Frontal cortex (tissue), 4 donors: ENCODE data around the gene IL17RA. TPM values are rescaled to one million over a fixed set of nuclear protein-coding genes. Genes with fewer than 3 reads are reported as not detected.
"Not testable (repeated sequence)": the region's sequence is repeated elsewhere in the genome, so short reads cannot be mapped to it uniquely, and the experiment has no call there.

ENCODE experiments used
- DNase-seq, 2 donors: peaks; one replicate each; pipeline ENCODE4 v3.0.0; 2012; ENCODE audit warnings: low spot score in 2 of 2
- FAIRE-seq: peaks from 2 replicates; lab custom pipeline; 2012; peaks lifted over from hg19 to GRCh38; lab: Jason Lieb, UNC
- total RNA-seq: library from RNA; depleted of rRNA; stranded (reverse); fragments of >200 nt; gene quantifications from one replicate; pipeline ENCODE4 v1.2.3, GENCODE V29; 2014
- donor health status: control.
- donor health status: control.
- donor health status: control.

Gene IL17RA
- total RNA-seq, 1 donor from 2014 or later, result 2.0 TPM

DNA sequence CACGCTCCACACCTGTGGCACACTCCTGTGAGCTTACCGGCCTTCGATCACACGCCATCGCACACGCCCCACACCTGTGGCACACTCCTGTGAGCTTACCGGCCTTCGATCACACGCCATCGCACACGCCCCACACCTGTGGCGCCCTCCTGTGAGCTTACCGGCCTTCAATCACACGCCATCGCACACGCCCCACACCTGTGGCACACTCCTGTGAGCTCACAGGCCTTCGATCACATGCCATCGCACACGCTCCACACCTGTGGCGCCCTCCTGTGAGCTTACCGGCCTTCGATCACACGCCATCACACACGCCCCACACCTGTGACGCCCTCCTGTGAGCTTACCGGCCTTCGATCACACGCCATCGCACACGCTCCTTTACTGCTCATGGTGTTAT lies 62.7 kb downstream of the IL17RA start:
- not testable (repeated sequence) for FAIRE-seq, DNase-seq

DNA sequence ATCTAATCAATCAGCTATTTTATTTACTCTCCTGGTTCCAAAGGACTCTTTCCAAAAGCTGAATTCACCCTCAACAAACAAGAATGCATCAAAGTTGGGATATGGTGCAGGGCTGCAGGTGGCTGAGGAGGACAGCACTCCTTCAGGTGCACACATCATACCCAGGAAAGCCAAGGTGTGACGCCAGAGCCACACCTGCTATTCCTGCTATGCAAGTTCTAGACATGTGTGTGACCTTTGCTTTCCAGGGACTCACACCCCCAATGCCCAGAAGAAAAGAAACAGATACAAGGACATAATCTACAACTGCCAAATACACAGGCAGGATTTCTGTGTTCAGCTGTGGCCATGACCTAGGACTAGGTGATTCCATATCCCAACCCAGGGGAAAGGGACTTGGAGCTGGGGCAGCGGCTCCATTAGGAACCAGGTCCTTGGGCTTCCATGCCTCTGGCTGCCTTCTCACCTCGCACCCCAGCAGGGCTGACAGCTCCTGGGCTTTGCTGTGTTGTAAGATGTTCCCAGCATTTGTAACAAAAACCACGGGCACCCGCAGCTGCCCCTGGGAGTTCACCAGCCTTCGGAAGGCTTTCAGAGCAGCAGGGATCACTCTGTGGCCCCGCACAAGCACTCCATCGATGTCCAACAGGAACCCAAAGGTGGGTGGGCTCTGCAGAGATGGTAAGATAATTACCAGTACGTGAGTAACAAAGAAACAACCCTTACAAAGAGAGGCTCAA lies 64.4 kb downstream of the IL17RA start:
- FAIRE-seq (no peak), DNase-seq (no peak)

- FAIRE-seq (no peak), DNase-seq (no peak)
These were observed 67.5 kb downstream of the IL17RA start for GRCh38 chr22:17152340-17152739.

- no peak for FAIRE-seq
- no peak for DNase-seq
These were observed 68.2 kb downstream of the IL17RA start for GRCh38 chr22:17152971-17153370.

DNA sequence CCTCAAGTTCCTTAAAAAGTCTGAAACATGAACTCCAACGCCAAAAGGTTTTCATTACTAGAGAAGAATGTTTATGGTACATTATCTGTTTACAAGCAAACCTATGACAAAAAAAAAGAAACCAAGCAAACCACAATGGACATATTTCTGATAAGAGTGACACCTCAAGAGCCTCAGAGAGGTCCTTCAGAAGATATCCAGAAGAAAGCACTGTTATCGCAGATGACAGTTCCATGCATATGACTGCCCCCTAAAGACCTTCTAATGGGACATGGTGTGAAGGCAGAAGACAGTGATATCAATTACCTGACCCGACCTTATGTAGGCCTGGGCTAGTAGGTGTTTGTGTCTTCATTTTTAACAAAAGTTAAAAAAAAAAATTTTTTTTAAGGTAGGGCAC lies 71.1 kb downstream of the IL17RA start:
- no peak for DNase-seq
- FAIRE-seq, result no peak

- FAIRE-seq, result no peak
- no peak for DNase-seq
These were observed 72.9 kb downstream of the IL17RA start for GRCh38 chr22:17157714-17158113.

DNA sequence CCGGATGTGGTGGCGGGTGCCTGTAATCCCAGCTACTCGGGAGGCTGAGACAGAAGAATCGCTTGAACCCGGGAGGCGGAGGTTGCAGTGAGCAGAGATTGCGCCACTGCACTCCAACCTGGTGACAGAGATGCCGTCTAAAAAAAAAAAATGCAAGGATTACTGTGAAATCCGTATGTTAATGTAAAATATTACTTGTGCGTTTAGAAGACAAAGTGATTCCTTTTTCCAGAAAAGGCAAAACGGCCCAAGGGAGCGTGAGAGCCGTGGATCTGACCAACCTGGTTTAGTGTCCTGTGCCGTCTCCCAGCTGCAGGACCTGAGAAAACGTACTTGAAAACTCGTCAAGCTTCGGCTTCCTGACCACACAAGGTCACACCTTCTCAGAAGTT lies 73.4 kb downstream of the IL17RA start:
- FAIRE-seq (no peak), DNase-seq (no peak)

GRCh38 chr22:17158568-17159503 lies 74.0 kb downstream of the IL17RA start, which contains the start of gene HDHD5:
Gene HDHD5, minus strand, starts transcription at chr22:17159277. Its CDS starts 26 bp downstream, at chr22:17159251.
- no peak for FAIRE-seq
- DNase-seq, result peak; percentile 92 to 94

- no peak for FAIRE-seq
These were observed 74.7 kb downstream of the IL17RA start for GRCh38 chr22:17159504-17159951.

DNA sequence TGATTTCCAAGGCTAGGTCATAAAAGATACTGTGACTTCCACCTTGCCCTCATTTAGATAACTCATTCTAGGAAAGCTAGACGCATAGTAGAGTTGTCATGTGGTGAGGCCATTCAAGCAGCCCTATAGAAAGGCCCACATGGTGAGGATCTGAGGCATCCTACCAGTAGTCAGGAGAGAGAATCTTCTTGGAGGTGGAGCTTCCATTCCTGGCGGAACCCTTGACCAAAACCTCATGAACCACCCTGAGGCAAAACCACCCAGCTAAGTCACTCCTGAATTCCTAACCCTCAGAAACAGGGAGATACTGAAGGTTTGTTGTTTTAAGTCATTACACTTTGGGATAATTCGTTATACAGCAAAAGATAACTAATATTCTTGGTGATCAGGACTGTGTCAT lies 77.2 kb downstream of the IL17RA start:
- FAIRE-seq (no peak), DNase-seq (no peak)

More at GRCh38 chr22:17159504-17159951, 74.7 kb downstream of the IL17RA start:
- peak in 1 of 2 donors; percentile 52 for DNase-seq

DNA sequence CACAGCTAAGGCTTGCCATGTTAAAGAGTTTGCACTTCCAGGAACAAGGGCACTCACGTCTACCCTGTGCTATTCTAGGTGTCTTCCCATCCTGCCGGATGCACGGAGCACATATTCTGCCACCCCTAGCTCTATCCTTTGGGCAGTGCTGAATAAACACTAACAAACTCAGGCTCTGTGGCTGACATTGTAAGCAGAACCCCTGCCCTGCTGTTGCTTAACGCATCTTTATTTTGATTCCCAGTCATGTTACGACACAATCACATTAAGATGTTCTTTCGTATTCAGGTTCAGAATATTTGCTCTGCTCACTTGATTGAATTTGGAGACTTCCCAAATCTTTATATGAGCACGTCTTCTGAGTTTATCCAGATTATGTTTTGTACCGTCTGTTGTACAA lies 77.9 kb downstream of the IL17RA start:
- no peak for DNase-seq
- no peak for FAIRE-seq

GRCh38 chr22:17164392-17165024 lies 79.7 kb downstream of the IL17RA start:
- DNase-seq (no peak), FAIRE-seq (no peak)

Other genes with a start within 250 kb of the IL17RA start
- gene GAB4, start 76.8 kb upstream of the IL17RA start, total RNA-seq, result not detected
- gene TMEM121B, start 36.4 kb downstream of the IL17RA start, total RNA-seq, result 9.4 TPM
- 33.0 TPM for gene HDHD5, start 74.3 kb downstream of the IL17RA start, total RNA-seq
- gene ADA2, start 134.4 kb downstream of the IL17RA start, total RNA-seq, result 2.9 TPM